ENCODE results near the gene MDH1B.

The MDH1B gene

GRCh38 chr2:206693399-206694137 is 71.6 kb downstream of the MDH1B start:
- DNase-seq = peak; percentile 11

- no peak for DNase-seq
Measured at GRCh38 chr2:206692971-206693370, 72.2 kb downstream of the MDH1B start.

- DNase-seq = no peak
Measured at GRCh38 chr2:206688990-206689389, 76.1 kb downstream of the MDH1B start.

- no peak for DNase-seq
Measured at GRCh38 chr2:206688453-206688852, 76.7 kb downstream of the MDH1B start.

Data from NCI-H526 treated with DMSO at 0.1 percent for 48 hours (cell line).